NCI-H128 (cell line): Measurements from ENCODE around the gene DQX1.
"Not testable (repeated sequence)": the region's sequence is repeated elsewhere in the genome, so short reads cannot be mapped to it uniquely, and the experiment has no call there.

Experiments used
- DNase-seq: peaks from one replicate; lab custom pipeline; 2025; ENCODE audit not compliant: unreplicated experiment; lab: John Stamatoyannopoulos, UW

DQX1 gene

DNA sequence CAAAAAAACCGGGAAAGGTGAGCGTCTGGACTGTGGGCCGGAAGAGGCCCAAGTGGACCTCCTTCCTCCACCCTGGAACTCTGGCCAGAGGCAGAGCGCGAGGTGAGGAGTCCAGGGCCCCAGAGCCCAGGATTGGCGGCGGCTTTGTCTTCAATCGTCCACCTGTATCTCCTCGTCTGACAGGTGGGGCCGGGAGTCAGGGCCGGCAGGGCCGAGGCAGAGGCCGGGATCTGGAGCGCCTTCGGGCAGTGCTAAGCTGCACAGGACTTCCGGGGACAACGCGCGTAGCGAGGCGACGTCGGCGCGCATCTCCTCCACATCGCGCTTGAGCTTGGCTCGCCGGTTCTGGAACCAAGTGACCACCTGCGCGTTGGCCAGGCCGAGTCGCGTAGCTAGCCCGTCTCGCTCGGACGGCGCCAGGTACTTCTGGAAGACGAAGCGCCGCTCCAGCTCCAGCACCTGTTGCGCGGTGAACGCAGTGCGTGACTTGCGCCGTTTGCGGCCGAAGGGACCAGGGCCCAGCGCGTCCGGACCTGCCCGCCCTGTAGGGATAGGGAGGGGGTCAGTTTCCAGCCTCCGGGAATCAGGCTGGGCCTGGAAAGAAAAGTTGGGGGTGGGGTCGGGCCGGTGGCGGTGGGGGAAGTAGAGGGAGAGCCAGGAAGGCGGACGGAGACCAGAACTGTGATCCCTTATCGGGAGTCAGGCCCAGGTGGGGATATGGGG, 28.1 kb downstream of the DQX1 start:
- no peak for DNase-seq

- DNase-seq = no peak
Observed at GRCh38 chr2:74496997-74497776, 28.8 kb downstream of the DQX1 start.

GRCh38 chr2:74495440-74495839, 30.6 kb downstream of the DQX1 start:
- no peak for DNase-seq

DNA sequence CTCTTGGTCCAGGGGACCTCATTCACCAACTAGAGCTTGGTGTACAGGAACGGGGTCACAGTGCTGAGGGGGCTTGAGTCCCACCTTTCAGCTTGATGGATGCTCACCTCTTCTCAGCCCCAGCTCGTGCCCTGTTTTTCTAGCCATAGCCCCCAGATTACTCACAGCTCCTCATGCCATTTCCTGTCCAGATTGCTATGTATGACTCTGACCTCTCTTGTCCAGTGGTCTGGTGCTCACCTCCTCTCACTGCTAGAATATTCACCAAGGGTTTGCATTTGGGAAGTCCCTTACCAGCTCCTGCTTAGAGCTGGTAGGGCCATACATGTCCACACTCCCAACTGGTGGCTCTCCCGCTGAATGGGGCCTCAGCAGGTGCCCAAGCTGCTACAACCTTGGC, 32.5 kb downstream of the DQX1 start:
- no peak for DNase-seq

DNA sequence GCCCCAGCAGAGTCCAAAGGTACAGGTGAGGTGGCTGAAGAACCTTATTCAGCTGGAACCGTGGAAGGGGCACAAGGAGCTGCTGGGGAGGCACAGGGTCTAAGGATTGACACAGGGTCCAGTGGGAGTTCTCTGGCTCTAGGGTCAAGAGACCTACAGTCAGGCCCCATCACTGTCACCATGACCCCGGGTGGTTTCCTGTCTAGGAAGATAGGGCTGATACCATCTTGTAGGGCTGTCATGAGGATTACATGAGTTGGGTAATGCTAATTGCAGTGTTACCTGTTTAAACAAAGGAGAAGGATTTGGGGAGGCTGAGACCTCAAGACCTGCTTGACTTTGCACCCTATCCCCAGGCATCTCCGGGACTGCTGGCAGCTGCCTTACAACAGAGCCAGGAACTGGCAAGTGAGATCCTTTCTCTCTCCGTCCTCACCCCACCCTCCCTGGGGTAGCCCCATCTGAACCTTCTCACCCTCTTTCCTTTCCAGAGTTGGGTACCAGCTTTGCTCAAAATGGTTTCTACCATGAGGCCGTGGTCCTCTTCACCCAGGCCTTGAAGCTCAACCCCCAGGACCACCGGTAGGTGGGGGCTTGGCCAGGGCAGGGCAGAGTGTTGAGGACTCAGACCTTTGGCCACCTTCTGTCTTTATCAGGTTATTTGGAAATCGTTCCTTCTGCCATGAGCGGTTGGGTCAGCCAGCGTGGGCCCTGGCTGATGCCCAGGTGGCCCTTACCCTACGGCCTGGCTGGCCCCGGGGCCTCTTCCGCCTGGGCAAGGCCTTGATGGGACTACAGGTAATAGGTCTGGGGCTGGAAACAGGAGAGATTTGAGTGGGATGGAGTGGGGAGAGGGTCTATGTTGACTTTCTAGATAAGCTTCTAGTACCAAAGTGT, 34.1 kb downstream of the DQX1 start:
- DNase-seq = no peak

DNA sequence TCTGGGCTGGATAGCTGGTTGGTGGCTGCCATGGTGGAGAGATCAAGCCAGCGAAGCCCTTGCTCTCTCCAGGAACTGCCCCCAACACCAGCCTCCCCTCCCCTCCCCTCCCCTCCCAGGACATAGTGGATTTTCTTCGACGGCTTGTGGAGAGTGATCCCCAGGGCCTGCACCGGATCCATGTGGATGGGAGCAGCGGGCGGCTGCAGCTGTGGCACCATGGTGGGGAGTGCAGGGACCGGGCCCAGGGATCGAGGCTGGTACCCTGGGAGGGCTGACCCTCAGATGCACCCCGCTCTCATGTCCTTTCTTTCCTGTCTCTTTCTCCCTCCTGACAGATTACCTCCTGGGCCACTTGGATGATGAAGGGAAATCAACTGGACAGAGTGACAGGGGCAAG, 36.1 kb downstream of the DQX1 start:
- DNase-seq = no peak

DNA sequence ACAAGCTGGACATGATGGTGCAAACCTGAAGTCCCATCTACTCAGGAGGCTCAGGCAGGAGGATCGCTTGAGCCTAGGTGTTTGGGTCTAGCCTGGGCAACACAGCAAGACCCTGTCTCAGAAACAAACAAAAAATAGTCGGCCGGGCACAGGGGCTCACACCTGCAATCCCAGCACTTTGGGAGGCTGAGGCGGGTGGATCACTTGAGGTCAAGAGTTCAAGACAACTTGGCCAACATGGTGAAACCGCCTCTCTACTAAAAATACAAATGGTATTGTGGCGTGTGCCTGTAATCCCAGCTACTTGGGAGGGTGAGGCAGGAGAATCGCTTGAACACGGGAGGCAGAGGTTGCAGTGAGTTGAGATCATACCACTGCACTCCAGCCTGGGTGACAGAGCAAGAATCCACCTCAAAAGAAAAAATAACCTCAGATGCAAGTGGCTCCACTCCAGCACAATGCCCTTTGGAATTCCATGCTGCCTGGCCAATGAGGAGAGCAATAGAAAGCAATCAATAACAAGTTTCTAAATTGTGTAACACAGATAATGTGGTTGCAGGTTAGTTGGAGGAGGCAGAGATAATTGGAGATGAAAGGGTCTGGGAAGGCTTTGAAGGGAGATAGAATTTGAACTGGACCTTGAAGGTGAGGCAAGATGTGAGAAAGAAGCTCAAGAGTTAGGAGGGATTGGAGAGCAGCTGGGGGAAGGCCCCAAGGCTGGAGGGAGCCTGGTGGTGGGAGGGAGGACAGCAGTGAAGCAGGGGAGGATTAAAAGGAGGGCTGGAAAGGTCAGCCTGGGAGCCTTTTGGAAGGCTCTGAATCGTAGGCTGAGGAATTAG, 37.2 kb downstream of the DQX1 start:
- no peak for DNase-seq

DNA sequence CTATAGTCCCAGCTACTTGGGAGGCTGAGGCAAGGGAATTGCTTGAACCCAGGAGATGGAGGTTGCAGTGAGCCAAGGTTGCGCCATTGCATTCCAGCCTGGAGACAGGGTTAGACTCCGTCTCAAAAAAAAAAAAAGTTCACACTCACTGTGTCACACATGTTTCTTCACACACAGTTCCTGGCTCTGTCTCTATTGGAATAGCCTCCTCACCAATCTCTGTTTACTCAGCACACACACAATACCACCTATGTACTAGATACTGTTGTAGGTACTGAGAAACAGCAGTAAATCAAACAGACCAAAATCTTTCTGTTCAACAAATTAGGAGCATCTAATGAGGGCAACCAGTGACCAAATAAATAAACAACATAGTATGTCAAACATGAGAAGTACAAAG, 39.9 kb downstream of the DQX1 start:
- no peak for DNase-seq

DNA sequence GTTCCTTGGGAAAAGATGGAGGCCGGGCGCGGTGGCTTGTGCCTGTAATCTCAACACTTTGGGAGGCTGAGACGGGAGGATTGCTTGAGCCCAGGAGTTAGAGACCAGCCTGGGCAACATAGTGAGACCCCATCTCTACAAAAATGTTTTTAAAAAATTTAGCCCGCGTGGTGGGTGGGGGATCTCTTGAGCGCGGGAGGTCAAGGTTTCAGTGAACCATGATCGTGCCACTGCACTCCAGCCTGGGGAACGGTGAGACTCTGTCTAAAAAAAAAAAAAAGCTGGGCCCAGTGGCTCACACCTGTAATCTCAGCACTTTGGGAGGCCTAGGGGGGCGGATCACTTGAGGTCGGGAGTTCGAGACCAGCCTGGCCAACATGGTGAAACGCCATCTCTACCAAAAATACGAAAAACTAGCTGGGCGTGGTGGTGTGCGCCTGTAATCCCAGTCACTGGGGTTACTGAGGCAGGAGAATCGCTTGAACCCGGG, 42.3 kb downstream of the DQX1 start:
- DNase-seq = not testable (repeated sequence)

DNA sequence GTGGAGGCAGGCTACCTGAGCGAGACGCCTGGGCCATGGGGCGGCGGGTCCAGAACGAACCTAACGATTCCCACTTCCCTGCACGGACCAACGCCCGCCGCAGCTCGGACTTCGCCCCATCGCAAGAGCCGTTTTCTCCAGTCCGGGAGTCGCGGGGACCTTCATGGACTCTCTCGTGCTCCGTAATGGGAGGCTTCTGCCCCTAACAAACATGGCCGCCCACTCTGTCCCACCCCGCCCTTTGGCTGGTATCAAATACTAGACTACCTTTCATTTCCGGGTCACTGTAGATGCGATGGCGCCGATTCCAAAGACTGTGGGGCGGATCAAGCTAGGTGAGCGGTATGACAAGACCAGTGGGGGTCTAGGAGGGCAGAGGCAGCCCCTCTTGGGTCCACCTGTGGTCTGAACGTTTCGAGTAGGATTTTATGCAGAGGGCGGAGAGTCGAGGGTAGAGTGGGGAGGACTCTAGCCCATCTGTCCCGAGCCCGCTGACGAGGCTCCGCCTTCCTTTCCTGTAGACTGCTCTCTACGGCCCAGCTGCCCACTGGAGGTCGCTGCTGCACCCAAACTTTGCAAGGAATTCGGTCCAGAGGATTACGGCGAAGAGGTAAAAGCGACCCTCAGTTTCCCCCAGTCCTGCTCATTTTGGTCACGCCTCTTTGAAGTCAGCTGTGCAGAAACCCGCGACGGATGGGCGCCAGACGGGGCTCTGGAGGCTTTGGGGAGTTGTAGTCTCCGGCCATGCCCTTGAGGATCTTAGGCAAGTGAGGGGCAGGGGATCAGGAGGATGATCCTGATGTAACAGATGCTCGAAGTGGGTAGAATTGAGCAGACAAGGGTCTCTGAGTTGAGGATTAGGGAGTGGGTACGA, 43.0 kb downstream of the DQX1 start, which contains the start of the genes CCDC142 and TTC31:
Gene CCDC142, minus strand, starts transcription at position 198 of the 874 bp plus-strand sequence. Its CDS starts 161 bp downstream, at position 37.
Gene TTC31, plus strand, starts transcription at position 281 of the 874 bp plus-strand sequence. Its CDS starts 15 bp downstream, at position 296.
- peak; percentile 88 for DNase-seq

GRCh38 chr2:74481961-74482800, 43.9 kb downstream of the DQX1 start:
- peak; percentile 7 for DNase-seq

DNA sequence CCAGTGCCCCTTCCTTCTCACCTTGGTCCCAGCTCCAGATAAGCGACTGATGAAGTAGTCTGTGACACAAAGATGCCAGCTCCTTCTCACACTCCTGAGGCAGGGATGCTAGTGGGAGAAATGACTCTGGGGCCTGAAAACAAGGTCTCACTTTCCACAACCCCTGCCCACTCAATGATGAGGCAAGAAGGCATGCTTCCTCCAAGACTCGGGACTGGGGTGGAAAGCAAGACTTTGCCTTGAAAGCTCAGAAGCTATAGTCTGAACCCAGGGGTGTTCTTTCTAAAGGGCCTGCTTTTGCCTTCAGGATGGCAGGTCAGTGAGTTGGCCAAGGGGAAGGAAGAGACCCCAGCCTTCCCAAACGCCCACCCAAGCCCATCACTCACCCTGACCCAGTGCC, 44.6 kb downstream of the DQX1 start:
- DNase-seq = no peak

DNA sequence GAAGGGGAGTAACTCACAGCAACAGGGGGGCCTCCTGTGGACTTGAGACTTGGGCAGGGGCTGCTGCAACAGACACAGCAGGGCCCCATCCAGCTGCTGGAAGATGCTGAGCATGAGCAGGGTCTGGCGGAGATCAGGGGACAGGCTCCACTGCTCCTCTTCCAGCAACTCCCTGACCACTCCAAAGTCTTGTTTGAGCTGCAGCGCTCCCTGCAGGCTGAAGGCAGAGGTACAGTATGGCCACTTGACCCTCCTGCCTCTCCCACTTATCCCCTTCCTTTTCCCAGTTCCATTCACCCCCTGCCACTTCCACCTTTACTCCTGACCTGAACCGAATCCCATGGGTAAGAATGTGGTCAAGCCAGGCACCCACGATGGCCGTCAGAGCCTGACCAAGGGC, 51.1 kb downstream of the DQX1 start:
- no peak for DNase-seq

- DNase-seq = no peak
Observed at GRCh38 chr2:74474481-74474880, 51.5 kb downstream of the DQX1 start.

GRCh38 chr2:74472945-74473258, 53.1 kb downstream of the DQX1 start:
- DNase-seq = no peak

DNA sequence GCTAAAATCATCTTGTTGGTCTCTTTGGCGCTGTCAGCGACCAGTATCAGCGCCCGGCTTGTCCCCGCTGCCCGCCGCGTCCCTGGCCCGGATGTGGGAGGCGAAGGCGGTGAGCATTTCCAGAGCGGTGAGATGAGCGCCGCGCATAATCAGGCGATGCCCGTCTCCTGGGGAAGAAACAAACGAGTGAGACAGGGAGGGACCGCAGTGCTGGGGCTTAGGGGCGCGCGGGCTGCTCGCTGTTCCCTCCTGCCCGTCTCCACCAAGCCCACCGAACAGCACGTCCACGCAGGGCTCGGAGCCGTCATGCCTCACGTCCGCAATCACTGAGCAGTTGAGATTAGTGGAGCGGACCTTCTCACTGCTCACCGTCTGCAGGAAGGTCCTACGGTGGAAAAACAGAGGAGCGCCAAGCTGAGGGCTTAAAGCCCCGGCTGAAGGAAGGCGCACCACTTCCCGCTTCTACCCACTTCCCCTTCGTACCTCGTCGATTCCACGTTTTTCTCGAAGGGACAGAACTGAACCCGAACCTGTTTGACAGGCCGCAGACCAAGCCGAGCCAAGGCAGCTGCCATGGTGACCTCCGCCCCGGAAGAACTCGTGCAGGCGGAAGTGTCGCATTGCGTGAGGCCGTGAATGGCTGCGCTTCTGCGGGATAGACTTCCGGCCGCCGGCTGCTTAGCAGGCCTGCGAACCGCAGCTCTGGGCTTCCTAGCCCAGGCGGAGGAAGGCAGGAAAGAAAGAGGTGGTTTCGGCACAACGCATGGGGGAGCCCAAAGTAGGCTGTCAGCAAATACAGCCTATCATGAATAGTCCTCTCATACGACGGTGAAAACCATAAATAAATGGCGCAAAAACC, 53.7 kb downstream of the DQX1 start, which contains the start of gene MRPL53:
Gene MRPL53, minus strand, starts transcription at position 595 of the 859 bp plus-strand sequence. Its CDS starts 20 bp downstream, at position 575.
- DNase-seq = peak; percentile 84

DNA sequence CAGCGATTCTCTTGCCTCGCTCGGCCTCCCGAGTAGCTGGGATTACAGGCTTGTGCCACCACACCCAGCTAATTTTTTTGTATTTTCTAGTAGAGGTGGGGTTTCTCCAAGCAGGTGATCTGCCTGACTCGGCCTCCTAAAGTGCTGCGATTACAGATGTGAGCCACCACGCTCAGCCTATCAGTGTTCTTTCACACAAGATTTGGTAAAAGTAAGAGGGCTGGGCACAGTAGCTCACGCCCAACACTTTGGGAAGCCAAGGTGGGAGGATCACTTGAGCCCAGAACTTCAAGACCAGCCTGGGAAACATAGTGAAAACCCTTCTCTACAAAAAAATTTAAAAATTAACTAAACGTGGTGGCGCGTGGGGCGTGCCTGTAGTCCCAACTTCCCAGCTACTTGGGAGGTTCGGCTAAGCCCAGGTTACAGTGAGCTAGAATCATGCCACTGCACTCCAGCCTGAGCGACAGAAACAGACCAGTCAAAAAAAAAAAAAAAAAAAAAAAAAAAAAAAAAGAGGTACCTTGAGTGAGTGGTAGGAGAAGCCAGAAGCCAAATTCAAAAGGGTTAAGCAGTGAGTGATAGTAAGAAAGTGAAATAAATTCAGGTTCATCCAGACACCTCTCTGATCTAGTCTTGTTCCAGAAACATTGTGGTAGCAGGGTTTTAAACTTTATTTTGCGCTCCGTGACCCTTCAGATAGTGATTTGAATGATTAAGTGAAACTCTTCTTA, 54.5 kb downstream of the DQX1 start:
- no peak for DNase-seq
